ENCODE data around the gene ULK3. TPM values are rescaled to one million over a fixed set of nuclear protein-coding genes. Genes with fewer than 3 reads are reported as not detected.
A peak's percentile ranks its signal among the peaks of the same experiment; 100 is the strongest.

Gene ULK3, protein sequence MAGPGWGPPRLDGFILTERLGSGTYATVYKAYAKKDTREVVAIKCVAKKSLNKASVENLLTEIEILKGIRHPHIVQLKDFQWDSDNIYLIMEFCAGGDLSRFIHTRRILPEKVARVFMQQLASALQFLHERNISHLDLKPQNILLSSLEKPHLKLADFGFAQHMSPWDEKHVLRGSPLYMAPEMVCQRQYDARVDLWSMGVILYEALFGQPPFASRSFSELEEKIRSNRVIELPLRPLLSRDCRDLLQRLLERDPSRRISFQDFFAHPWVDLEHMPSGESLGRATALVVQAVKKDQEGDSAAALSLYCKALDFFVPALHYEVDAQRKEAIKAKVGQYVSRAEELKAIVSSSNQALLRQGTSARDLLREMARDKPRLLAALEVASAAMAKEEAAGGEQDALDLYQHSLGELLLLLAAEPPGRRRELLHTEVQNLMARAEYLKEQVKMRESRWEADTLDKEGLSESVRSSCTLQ
- 50.6 and 54.0 TPM in 2 replicates for total RNA-seq (2013; cell fraction: nucleolus; rRNA removed)
- total RNA-seq (2014; rRNA removed) (28.2 and 29.4 TPM in 2 replicates), total RNA-seq (2014; rRNA removed; fragmentation: Illumina TruSeq; extraction: Trizol) (12.3 and 14.1 TPM in 2 replicates), total RNA-seq (2021) (27.8 and 31.9 TPM in 2 replicates), polyA plus RNA-seq (2011; rRNA removed) (29.7 and 38.8 TPM in 2 replicates), polyA plus RNA-seq (2014; fragmentation: Illumina TruSeq; extraction: Trizol) (19.9 and 25.4 TPM in 2 replicates), polyA plus RNA-seq (2014; fragmentation: Nextera tagmentation; extraction: Ambion mirVana) (1 to 10 TPM in 1 of 2 experiments, under 1 TPM in 1; 0.64 to 1.4 TPM), polyA plus RNA-seq (2014; rRNA removed) (35.3 and 38.9 TPM in 2 replicates), polyA plus RNA-seq (2016; fragmentation: Nextera tagmentation; extraction: Ambion mirVana) (10 to 100 TPM; 26.2 to 28.1 TPM), polyA minus RNA-seq (2011; rRNA and poly(A)+ RNA removed) (19.2 and 19.5 TPM in 2 replicates), Bru-seq, nascent RNA (percentile 57 among the genes with signal in this experiment), BruChase-seq, experiment 1, labeled RNA remaining after a 6-hour chase (percentile 78 among the genes with signal in this experiment), BruChase-seq, experiment 2, labeled RNA remaining after a 2-hour chase (percentile 70 among the genes with signal in this experiment)
- 10.4 TPM for polyA plus RNA-seq (2011; ENCODE audit: low read depth)
- polyA plus RNA-seq (2011; cell fraction: cytosol; rRNA removed): 35.0 and 41.0 TPM in 2 replicates
- 214 and 258 TPM in 2 replicates for polyA plus RNA-seq (2011; cell fraction: nucleus; rRNA removed)
- polyA plus RNA-seq (2012): 15.2 and 22.4 TPM in 2 replicates
- polyA minus RNA-seq (2011; cell fraction: cytosol; rRNA and poly(A)+ RNA removed): 6.1 and 9.3 TPM in 2 replicates
- polyA minus RNA-seq (2011; cell fraction: nucleus; rRNA and poly(A)+ RNA removed): 21.8 and 23.7 TPM in 2 replicates
- long read RNA-seq, experiment 1, transcript ULK3-220 (16 exons, 2,611 nt): major isoform, 6 of 11 reads
- long read RNA-seq, experiment 1, partial matches to known transcripts: 2 of 11 reads
- long read RNA-seq, experiment 1, other reads (novel, unspliced or antisense): 2 of 11 reads
- long read RNA-seq, experiment 2, partial matches to known transcripts: 0 of 1 reads
- long read RNA-seq, experiment 2, other reads (novel, unspliced or antisense): 1 of 1 reads

DNA sequence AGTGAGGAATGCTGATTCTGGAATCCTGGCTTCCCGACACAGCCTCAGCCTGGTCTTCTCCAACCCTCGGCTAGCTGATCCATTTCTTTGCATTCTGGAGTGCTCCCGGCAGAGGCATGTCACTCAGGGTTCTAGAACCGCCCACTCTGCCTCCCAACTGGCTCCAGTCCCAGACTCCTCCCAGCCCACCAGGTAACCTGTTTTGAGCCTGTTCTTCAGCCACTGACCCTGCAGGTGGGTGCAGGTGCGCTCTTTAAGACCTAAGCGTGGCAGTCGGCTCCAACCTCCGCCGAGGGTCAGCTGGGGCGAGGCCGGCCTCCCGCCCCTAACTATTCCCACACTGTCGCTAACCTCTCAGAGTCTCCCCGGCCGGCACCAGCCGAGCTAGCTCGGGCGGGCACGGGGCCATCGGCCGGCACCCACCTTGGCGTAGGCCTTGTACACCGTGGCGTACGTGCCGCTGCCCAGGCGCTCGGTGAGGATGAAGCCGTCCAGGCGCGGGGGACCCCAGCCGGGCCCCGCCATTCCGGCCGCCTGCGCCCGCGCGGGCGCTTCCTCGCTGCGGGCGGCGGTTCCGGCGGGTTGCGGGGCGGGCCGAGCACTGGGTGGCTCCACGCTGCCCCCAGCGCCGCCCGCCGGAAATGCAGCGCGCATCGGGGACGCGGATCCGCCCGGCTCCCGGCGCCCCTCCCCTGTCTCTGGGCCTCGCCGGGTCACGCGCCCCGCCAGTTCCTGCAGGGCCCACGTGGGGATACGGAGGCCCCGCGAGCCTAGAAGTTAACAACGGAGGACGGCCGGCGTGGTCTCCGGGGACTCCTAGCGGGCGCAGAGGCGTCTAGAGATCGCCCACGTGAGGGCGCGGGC is at the start of gene ULK3:
Gene ULK3 (minus strand): TSS at position 576 of the 864 bp plus-strand sequence. CDS start 51 bp downstream, at position 525.
- 1% methylated on average over 79 of the region's 84 CpGs for WGBS (ENCODE audit: insufficient coverage, insufficient replicate concordance, low lambda C conversion rate, missing lambda C conversion rate)
- FAIRE-seq (no peak), ATAC-seq (peak; percentile 95), DNase-seq (ENCODE audit: low read depth, low spot score) (no peak)
- CTCF ChIA-PET: interaction anchor here (0.7 to 6.2 kb wide), 17 partner anchors 9 to 211 kb away, joined by 3 to 59 read pairs (median 5); partner anchors contain the start of gene FAM219B
- H3K27ac ChIP-seq (ENCODE audit: control insufficient read depth, insufficient read depth): peak within 1 kb of the TSS; percentile 80
- no peaks in the 10 kb centered on the region for H3K9me3 ChIP-seq (replicated peaks; ENCODE audit: control insufficient read depth, insufficient read depth, low read length)
- RAD21 ChIA-PET (ENCODE audit: unreplicated experiment): interaction anchor here (0.9 to 3.1 kb wide), 10 partner anchors 16 to 108 kb away, joined by 3 to 19 read pairs (median 8); partner anchors contain the start of gene FAM219B
- SMC1A ChIA-PET (ENCODE audit: uncharacterized antibody, unreplicated experiment): interaction anchor here (1.2 to 6.1 kb wide), 4 partner anchors 27 to 72 kb away, joined by 3 to 43 read pairs (median 11); no protein-coding TSS in a partner anchor
- peaks cover 13% of the 10 kb centered on the region for H3K4me1 ChIP-seq (ENCODE audit: control insufficient read depth, insufficient read depth, low read length)
- H2AFZ ChIP-seq (ENCODE audit: control insufficient read depth, low read depth, low read length): peak within 1 kb of the TSS; percentile 88
- H3K4me2 ChIP-seq (ENCODE audit: control insufficient read depth, insufficient read depth): peak within 1 kb of the TSS; percentile 93
- BruUV-seq (replicated peaks): no TSS peak
- intact Hi-C loops (cut with micrococcal nuclease; ENCODE audit: unreplicated experiment): loop anchor here (2.0 to 5.0 kb wide), 4 partner anchors 28 to 72 kb away; no protein-coding TSS in a partner anchor
- POLR2A ChIA-PET: interaction anchor here (0.5 to 1.6 kb wide), 10 partner anchors 14 to 226 kb away, joined by 3 to 10 read pairs (median 5); no protein-coding TSS in a partner anchor
- H3K27me3 ChIP-seq (replicated peaks in 1 of 2; ENCODE audit: control insufficient read depth in 2 of 2, insufficient read depth in 2 of 2, low read length in 1 of 2): no peaks in the 10 kb centered on the region
- in situ Hi-C loops (cut with MboI): no loop called here
- H3K79me2 ChIP-seq (ENCODE audit: control insufficient read depth, insufficient read depth, low read length): peaks cover 3% of the 10 kb centered on the region; the same call in 1 of the 2 replicates
- peak within 1 kb of the TSS; percentile 77 for H3K9ac ChIP-seq (ENCODE audit: control insufficient read depth, insufficient read depth, low read length)
- H3K36me3 ChIP-seq (ENCODE audit: control insufficient read depth in 2 of 2, insufficient read depth in 2 of 2, low read length in 1 of 2): peaks cover 7 to 18% of the 10 kb centered on the region in 2 experiments; a peak in 3 of 4 replicates
- peak within 1 kb of the TSS; percentile 86 for H3K4me3 ChIP-seq
- H4K20me1 ChIP-seq (ENCODE audit: control insufficient read depth, insufficient read depth): no peaks in the 10 kb centered on the region
- TF ChIP-seq ASH2L (IDR thresholded peaks at IDR 0.05; ENCODE audit: borderline replicate concordance, low read depth) (peak; percentile 39; the same call in 1 of the 2 replicates), MEF2B (IDR thresholded peaks at IDR 0.05; ENCODE audit: partially characterized antibody, poor library complexity, severe bottlenecking) (peak; percentile 91), KDM1A (IDR thresholded peaks at IDR 0.05; ENCODE audit: borderline replicate concordance) (no peak), HDAC2 (IDR thresholded peaks at IDR 0.05) (no peak), HDGF (IDR thresholded peaks at IDR 0.05) (peak; percentile 41; the same call in 1 of the 2 replicates), NBN (IDR thresholded peaks at IDR 0.05) (no peak), CHD1 (IDR thresholded peaks at IDR 0.05; ENCODE audit: low read depth, low read length) (no peak), YY1 (IDR thresholded peaks at IDR 0.05; ENCODE audit: low read depth, low read length) (peak; percentile 57), TCF7 (IDR thresholded peaks at IDR 0.05; ENCODE audit: borderline replicate concordance) (no peak), USF1 (IDR thresholded peaks at IDR 0.05; ENCODE audit: borderline replicate concordance, extremely low read length, insufficient read depth, low read depth, low read length) (peak; percentile 93), CBX3 (IDR thresholded peaks at IDR 0.05; ENCODE audit: borderline replicate concordance, low read depth) (no peak)
- TF ChIP-seq, protein P1, sequence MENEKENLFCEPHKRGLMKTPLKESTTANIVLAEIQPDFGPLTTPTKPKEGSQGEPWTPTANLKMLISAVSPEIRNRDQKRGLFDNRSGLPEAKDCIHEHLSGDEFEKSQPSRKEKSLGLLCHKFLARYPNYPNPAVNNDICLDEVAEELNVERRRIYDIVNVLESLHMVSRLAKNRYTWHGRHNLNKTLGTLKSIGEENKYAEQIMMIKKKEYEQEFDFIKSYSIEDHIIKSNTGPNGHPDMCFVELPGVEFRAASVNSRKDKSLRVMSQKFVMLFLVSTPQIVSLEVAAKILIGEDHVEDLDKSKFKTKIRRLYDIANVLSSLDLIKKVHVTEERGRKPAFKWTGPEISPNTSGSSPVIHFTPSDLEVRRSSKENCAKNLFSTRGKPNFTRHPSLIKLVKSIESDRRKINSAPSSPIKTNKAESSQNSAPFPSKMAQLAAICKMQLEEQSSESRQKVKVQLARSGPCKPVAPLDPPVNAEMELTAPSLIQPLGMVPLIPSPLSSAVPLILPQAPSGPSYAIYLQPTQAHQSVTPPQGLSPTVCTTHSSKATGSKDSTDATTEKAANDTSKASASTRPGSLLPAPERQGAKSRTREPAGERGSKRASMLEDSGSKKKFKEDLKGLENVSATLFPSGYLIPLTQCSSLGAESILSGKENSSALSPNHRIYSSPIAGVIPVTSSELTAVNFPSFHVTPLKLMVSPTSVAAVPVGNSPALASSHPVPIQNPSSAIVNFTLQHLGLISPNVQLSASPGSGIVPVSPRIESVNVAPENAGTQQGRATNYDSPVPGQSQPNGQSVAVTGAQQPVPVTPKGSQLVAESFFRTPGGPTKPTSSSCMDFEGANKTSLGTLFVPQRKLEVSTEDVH (IDR thresholded peaks at IDR 0.05; ENCODE audit: low read depth, partially characterized antibody): no peak

Measured in GM12878 (cell line).